IPS-20b (cell line): ENCODE measurements around the gene DHRS12.

Experiments
- H3K27ac ChIP-seq: one replicate; pipeline ENCODE4 v1.5.1; 2013; ENCODE audit warnings: low read length
- H3K27me3 ChIP-seq: 2 replicates; pipeline ENCODE4 v1.6.1; 2013; ENCODE audit warnings: mild to moderate bottlenecking, low read length, inconsistent platforms; ENCODE audit not compliant: insufficient read depth
- H3K36me3 ChIP-seq: 2 replicates; pipeline ENCODE4 v1.6.1; 2013; ENCODE audit warnings: low read depth, mild to moderate bottlenecking, inconsistent platforms, low read length, moderate library complexity; ENCODE audit not compliant: insufficient read depth
- H3K4me1 ChIP-seq: 2 replicates; pipeline ENCODE4 v1.6.1; 2013; ENCODE audit warnings: mild to moderate bottlenecking, control low read depth, inconsistent platforms, low read length, moderate library complexity; ENCODE audit not compliant: insufficient read depth
- H3K4me3 ChIP-seq: 2 replicates; pipeline ENCODE4 v1.5.1; 2013; ENCODE audit warnings: mild to moderate bottlenecking, low read length, inconsistent platforms
- H3K9ac ChIP-seq: 2 replicates; pipeline ENCODE4 v1.6.1; 2013; ENCODE audit warnings: low read depth, mild to moderate bottlenecking, inconsistent platforms, low read length, moderate library complexity
- H3K9me3 ChIP-seq: 2 replicates; pipeline ENCODE4 v1.6.1; 2013; ENCODE audit warnings: mild to moderate bottlenecking, low read depth, low read length, inconsistent platforms; ENCODE audit not compliant: insufficient read depth

Gene DHRS12

GRCh38 chr13:51786425-51787265 is 17.3 kb downstream of the DHRS12 start:
- Histone ChIP-seq H3K27me3 (no peaks in the 10 kb centered on the region), H3K4me1 (0 out of 2 replicates have a peak, but pooled peaks cover 2% of the 10 kb centered on the region), H3K9me3 (no peaks in the 10 kb centered on the region), H3K36me3 (no peaks in the 10 kb centered on the region), H3K4me3 (no peak overlapping the region), H3K27ac (no peak overlapping the region), H3K9ac (no peak overlapping the region)

GRCh38 chr13:51785712-51786424 is 18.1 kb downstream of the DHRS12 start:
- Histone ChIP-seq H3K9me3 (no peaks in the 10 kb centered on the region), H3K27ac (no peak overlapping the region)

GRCh38 chr13:51784097-51784496 is 19.9 kb downstream of the DHRS12 start:
- H3K9me3 ChIP-seq, result no peaks in the 10 kb centered on the region
- H3K27ac ChIP-seq, result no peak overlapping the region
- no peaks in the 10 kb centered on the region for H3K27me3 ChIP-seq
- H3K9ac ChIP-seq, result no peak overlapping the region
- no peak overlapping the region for H3K4me3 ChIP-seq
- H3K4me1 ChIP-seq, result 0 out of 2 replicates have a peak, but pooled peaks cover 2% of the 10 kb centered on the region
- H3K36me3 ChIP-seq, result no peaks in the 10 kb centered on the region

More at GRCh38 chr13:51785712-51786424, 18.1 kb downstream of the DHRS12 start:
- Histone ChIP-seq H3K36me3 (no peaks in the 10 kb centered on the region), H3K4me3 (no peak overlapping the region), H3K9ac (no peak overlapping the region), H3K27me3 (no peaks in the 10 kb centered on the region), H3K4me1 (0 out of 2 replicates have a peak, but pooled peaks cover 2% of the 10 kb centered on the region)

DNA sequence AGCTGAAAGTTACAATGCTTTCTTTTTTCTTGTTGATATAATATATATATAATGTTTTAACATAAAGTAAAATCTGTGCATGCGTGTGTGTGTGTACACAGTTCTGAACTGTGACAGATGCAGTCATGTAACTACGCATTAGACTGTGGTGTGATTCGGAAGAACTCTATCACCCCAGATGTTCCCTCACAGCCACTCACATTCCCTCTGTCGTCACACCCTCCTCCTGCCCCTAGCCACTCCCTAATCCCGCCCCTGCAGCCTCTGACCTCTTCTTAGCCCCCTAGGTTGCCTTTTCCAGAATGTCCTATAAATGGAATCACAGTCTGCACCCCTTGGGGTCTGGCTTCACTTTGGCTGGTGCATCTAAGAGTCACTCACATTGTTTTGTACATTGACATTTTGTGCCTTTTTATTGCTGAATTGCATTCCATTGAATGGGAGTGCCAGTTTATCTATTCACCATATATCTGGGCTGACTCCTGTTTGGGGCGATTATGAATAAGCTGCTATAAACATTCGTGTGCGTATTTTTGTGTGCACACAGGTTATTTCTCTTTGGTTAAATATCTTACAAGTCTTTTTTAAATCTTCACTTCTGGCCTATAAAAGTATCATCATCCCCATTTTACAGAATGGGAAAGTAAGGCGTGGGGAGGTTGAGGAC is 20.4 kb downstream of the DHRS12 start:
- H3K9ac ChIP-seq, result no peak overlapping the region
- H3K27me3 ChIP-seq, result no peaks in the 10 kb centered on the region
- 0 out of 2 replicates have a peak, but pooled peaks cover 2% of the 10 kb centered on the region for H3K4me1 ChIP-seq
- no peaks in the 10 kb centered on the region for H3K9me3 ChIP-seq
- H3K4me3 ChIP-seq, result no peak overlapping the region
- H3K27ac ChIP-seq, result no peak overlapping the region
- H3K36me3 ChIP-seq, result no peaks in the 10 kb centered on the region

GRCh38 chr13:51782026-51782710 is 21.8 kb downstream of the DHRS12 start:
- H3K27me3 ChIP-seq, result no peaks in the 10 kb centered on the region

GRCh38 chr13:51781246-51782022 is 22.5 kb downstream of the DHRS12 start:
- no peaks in the 10 kb centered on the region for H3K27me3 ChIP-seq
- no peaks in the 10 kb centered on the region for H3K9me3 ChIP-seq
- H3K4me1 ChIP-seq, result 0 out of 2 replicates have a peak, but pooled peaks cover 2% of the 10 kb centered on the region
- no peak overlapping the region for H3K4me3 ChIP-seq
- no peaks in the 10 kb centered on the region for H3K36me3 ChIP-seq
- no peak overlapping the region for H3K9ac ChIP-seq
- no peak overlapping the region for H3K27ac ChIP-seq

More at GRCh38 chr13:51782026-51782710, 21.8 kb downstream of the DHRS12 start:
- Histone ChIP-seq H3K9ac (no peak overlapping the region), H3K9me3 (no peaks in the 10 kb centered on the region), H3K27ac (no peak overlapping the region), H3K4me1 (0 out of 2 replicates have a peak, but pooled peaks cover 2% of the 10 kb centered on the region), H3K36me3 (no peaks in the 10 kb centered on the region), H3K4me3 (no peak overlapping the region)

- H3K36me3 ChIP-seq, result no peaks in the 10 kb centered on the region
- H3K27me3 ChIP-seq, result no peaks in the 10 kb centered on the region
- H3K9ac ChIP-seq, result no peak overlapping the region
- H3K4me1 ChIP-seq, result 0 out of 2 replicates have a peak, but pooled peaks cover 2% of the 10 kb centered on the region
- H3K27ac ChIP-seq, result no peak overlapping the region
- H3K9me3 ChIP-seq, result no peaks in the 10 kb centered on the region
- no peak overlapping the region for H3K4me3 ChIP-seq
These were observed 23.9 kb downstream of the DHRS12 start for GRCh38 chr13:51780099-51780498.

- H3K27me3 ChIP-seq, result no peaks in the 10 kb centered on the region
- H3K4me3 ChIP-seq, result no peak overlapping the region
- no peak overlapping the region for H3K27ac ChIP-seq
- no peaks in the 10 kb centered on the region for H3K36me3 ChIP-seq
- H3K9me3 ChIP-seq, result no peaks in the 10 kb centered on the region
- no peak overlapping the region for H3K9ac ChIP-seq
- no peaks in the 10 kb centered on the region for H3K4me1 ChIP-seq
These were observed 25.6 kb downstream of the DHRS12 start for GRCh38 chr13:51778392-51778791.

DNA sequence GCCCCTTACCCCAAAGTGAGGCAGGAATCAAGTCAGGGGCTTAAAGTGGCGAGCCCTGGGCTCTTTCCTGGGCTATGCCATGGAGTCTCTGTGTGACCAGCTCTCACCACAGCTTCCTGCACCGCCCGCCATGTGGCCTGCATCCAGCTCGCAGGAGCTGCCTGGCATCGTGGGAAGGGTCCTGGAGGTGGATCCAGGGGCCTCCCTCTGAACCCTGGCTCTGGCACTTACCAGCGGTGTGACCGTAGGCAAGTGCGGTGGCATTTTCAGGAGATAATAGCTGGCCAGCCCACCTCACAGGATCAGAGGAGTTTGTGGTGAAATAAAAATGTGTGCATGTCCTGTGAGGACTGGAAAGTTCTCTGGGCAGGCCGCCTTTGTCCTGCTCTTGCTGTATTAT is 26.0 kb downstream of the DHRS12 start:
- Histone ChIP-seq H3K9me3 (no peaks in the 10 kb centered on the region), H3K4me3 (no peak overlapping the region), H3K27ac (no peak overlapping the region), H3K4me1 (no peaks in the 10 kb centered on the region), H3K9ac (no peak overlapping the region), H3K36me3 (no peaks in the 10 kb centered on the region), H3K27me3 (no peaks in the 10 kb centered on the region)

GRCh38 chr13:51776179-51776578 is 27.8 kb downstream of the DHRS12 start:
- Histone ChIP-seq H3K9me3 (no peaks in the 10 kb centered on the region), H3K27me3 (no peaks in the 10 kb centered on the region), H3K4me1 (no peaks in the 10 kb centered on the region), H3K27ac (no peak overlapping the region), H3K9ac (no peak overlapping the region), H3K4me3 (no peak overlapping the region), H3K36me3 (no peaks in the 10 kb centered on the region)
